Measurements from ENCODE around the gene MRM1. TPM values are rescaled to one million over a fixed set of nuclear protein-coding genes. Genes with fewer than 3 reads are reported as not detected.

The MRM1 gene
- 12.2 and 17.2 TPM in 2 replicates for total RNA-seq (2014; rRNA removed; shearing (Covaris generic))

GRCh38 chr17:36601303-36602029 is at the start of gene MRM1:
MRM1 (plus strand) TSS chr17:36601583; CDS start chr17:36601811, 228 bp downstream.
- peak; percentile 86 for DNase-seq (ENCODE audit: low spot score)

- DNase-seq (ENCODE audit: low spot score) = no peak
Measured at GRCh38 chr17:36553459-36553858, 47.9 kb upstream of the MRM1 start.

GRCh38 chr17:36566081-36566480 is 35.3 kb upstream of the MRM1 start:
- DNase-seq (ENCODE audit: low spot score) = no peak

- no peak for DNase-seq (ENCODE audit: low spot score)
Measured at GRCh38 chr17:36575028-36575427, 26.4 kb upstream of the MRM1 start.

- no peak for DNase-seq (ENCODE audit: low spot score)
Measured at GRCh38 chr17:36576793-36577192, 24.6 kb upstream of the MRM1 start.

- DNase-seq (ENCODE audit: low spot score) = no peak
Measured at GRCh38 chr17:36578671-36579070, 22.7 kb upstream of the MRM1 start.

- DNase-seq (ENCODE audit: low spot score) = no peak
Measured at GRCh38 chr17:36583787-36584186, 17.6 kb upstream of the MRM1 start.

- no peak for DNase-seq (ENCODE audit: low spot score)
Measured at GRCh38 chr17:36586138-36586537, 15.2 kb upstream of the MRM1 start.

GRCh38 chr17:36590082-36590481 is 11.3 kb upstream of the MRM1 start:
- no peak for DNase-seq (ENCODE audit: low spot score)

- DNase-seq (ENCODE audit: low spot score) = peak; percentile 52
Measured at GRCh38 chr17:36591434-36592315, 9.7 kb upstream of the MRM1 start, which contains the start of gene DHRS11. DHRS11 (plus strand) TSS chr17:36591879; CDS start chr17:36592010, 131 bp downstream.

- peak; percentile 32 for DNase-seq (ENCODE audit: low spot score)
Measured at GRCh38 chr17:36592316-36592715, 9.1 kb upstream of the MRM1 start.

- DNase-seq (ENCODE audit: low spot score) = no peak
Measured at GRCh38 chr17:36592716-36593321, 8.6 kb upstream of the MRM1 start.

GRCh38 chr17:36593656-36594316 is 7.6 kb upstream of the MRM1 start:
- DNase-seq (ENCODE audit: low spot score) = no peak

- DNase-seq (ENCODE audit: low spot score) = no peak
Measured at GRCh38 chr17:36594626-36595401, 6.6 kb upstream of the MRM1 start.

GRCh38 chr17:36597226-36597625 is 4.2 kb upstream of the MRM1 start:
- no peak for DNase-seq (ENCODE audit: low spot score)

- DNase-seq (ENCODE audit: low spot score) = no peak
Measured at GRCh38 chr17:36597866-36598777, 3.3 kb upstream of the MRM1 start.

- no peak for DNase-seq (ENCODE audit: low spot score)
Measured at GRCh38 chr17:36598951-36599401, 2.4 kb upstream of the MRM1 start.

- no peak for DNase-seq (ENCODE audit: low spot score)
Measured at GRCh38 chr17:36599546-36600250, 1.7 kb upstream of the MRM1 start.

- no peak for DNase-seq (ENCODE audit: low spot score)
Measured at GRCh38 chr17:36600465-36600864, 918 bp upstream of the MRM1 start.
